Left renal cortex interstitium (tissue), 4 donors: ENCODE data around the gene STRN3. TPM values are rescaled to one million over a fixed set of nuclear protein-coding genes. Genes with fewer than 3 reads are reported as not detected.
"Not testable (repeated sequence)": the region's sequence is repeated elsewhere in the genome, so short reads cannot be mapped to it uniquely, and the experiment has no call there.

Experiments used
- DNase-seq, 4 donors: peaks; one replicate each; pipeline ENCODE4 v3.0.0-alpha.2; 2013; ENCODE audit warnings: low read depth in 4 of 4, low spot score in 2 of 4, missing footprints in 1 of 4
- polyA plus RNA-seq, 4 donors: library from polyadenylated mRNA; unstranded; fragments of 120-200 nt; gene quantifications; one replicate each; pipeline ENCODE4 v1.2.1, GENCODE V29; 2013; ENCODE audit not compliant: insufficient read length in 4 of 4

The STRN3 gene
- polyA plus RNA-seq, 4 donors, result 39.0 to 50.3 (median 46.0) TPM

DNA sequence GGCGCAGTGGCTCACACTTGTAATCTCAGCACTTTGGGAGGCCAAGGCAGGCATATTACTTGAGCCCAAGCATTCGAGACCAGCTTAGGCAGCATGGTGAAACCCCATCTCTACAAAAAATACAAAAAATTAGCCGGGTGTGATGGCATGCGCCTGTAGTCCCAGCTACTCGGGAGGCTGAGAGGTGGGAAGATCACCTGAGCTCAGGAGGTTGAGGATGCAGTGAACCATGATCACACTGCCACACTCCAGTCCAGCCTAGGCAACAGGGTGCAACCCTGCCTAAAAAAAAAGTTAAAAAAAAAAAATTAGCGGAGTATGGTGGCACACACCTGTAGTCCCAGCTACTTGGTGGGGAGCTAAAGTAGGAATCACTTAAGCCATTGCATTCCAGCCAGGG lies 22.2 kb downstream of the STRN3 start:
- DNase-seq, result not testable (repeated sequence)

DNA sequence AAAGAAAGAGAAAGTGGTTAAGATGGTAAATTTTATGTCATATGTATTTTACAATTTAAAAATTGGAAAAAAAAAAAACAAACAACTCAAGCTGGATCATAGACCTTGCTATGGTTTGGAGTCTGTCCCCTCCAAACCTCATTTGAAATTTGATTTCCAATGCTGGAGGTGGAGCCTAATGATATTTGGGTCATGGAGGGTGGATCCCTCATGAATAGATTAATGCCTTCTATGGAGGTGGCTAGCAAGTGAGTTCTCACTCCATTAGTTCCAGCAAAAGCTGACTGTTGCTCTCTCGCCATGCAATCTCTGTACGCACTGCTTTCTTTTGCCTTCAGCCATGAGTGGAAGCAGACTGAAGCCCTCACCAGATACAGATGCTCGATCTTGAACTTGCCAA lies 22.9 kb downstream of the STRN3 start:
- DNase-seq, result no peak

DNA sequence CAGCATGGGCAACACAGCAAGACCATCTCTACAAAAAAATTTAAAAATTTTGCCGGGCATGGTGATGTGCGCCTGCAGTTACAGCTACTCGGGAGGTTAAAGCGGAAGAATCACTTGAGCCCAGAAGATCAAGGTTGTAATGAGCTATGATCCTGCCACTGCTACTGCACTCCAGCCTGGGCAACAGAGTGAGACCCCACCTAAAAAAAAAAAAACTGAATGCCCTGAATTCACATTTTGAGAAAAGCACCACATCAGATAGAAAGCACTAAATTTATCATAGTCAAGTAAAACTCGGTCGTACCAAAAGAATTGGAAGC lies 24.9 kb downstream of the STRN3 start:
- no peak for DNase-seq

- no peak for DNase-seq
These were observed 25.4 kb downstream of the STRN3 start for GRCh38 chr14:31000629-31001338.

- DNase-seq, result no peak
These were observed 27.0 kb downstream of the STRN3 start for GRCh38 chr14:30999038-30999773.

DNA sequence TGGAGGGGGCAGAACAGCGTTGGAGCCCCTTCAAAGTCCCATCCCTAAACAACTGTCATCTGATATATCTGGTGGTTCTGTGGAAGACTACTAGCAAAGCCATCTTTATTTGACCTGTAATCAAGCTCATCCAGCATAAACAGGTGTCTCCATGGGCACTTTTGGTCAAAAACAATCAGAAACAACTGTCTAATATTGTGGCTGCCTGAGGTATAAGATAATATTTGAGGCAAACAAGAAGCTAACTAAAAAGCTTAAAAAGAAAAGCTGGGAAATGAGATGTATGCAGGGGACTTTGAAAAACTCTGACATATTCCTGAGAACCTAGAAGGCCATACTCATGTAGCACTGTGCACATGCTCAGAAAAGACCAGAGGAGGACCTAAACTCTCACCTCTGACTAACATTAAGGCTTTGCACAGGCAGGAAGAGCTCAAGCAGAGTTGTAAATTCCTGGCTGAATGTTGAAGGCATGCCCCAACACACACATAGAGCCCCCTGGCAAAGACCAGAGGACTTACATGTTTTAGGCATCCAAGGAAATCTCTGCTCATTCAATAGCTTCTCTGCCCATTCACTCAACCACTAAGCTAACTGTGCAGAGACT lies 28.0 kb downstream of the STRN3 start:
- no peak for DNase-seq

- DNase-seq, result no peak
These were observed 29.1 kb downstream of the STRN3 start for GRCh38 chr14:30996892-30997659.

- DNase-seq, result no peak
These were observed 30.5 kb downstream of the STRN3 start for GRCh38 chr14:30995689-30996088.

DNA sequence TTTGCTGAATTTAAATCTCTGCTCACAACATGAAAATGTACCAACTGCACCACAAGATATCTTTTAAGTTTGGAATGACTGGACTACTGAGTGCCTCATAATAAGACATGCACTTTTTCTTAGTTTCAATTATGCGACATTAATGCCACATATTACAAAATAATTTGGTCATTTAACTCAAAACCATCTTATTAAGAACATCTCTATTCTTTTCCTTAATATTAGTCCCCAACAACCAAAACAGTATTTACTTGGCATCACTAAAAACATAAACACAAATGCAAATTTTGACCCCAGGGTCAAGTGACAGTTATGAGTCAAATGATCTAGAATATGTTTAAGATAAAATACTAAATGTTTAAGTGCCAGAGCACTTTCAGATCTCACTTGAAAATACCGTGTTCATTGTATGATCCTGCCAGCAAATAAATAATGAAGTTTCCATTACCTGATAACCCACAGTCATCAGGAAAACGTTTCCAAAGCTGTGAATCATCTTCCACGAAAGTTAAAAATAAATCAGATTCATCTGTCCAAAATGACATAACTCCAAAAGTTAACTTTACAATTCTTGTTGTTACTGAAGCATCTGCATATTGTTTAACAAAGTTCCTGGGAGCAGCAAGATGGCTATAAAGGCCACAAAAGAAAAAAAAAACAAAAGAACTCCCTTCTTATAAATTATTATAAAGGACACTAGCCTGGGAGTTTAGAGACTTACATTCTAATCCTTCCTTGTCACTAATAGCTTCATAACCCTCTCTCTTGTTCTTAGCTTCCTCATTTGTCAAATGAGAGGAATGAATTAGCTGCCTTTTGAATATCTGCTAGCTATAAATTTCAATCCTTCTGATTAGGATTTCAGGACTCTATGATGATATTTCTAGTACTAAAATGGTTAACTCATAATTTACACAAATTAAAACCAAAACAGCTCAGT lies 31.2 kb downstream of the STRN3 start:
- no peak for DNase-seq

DNA sequence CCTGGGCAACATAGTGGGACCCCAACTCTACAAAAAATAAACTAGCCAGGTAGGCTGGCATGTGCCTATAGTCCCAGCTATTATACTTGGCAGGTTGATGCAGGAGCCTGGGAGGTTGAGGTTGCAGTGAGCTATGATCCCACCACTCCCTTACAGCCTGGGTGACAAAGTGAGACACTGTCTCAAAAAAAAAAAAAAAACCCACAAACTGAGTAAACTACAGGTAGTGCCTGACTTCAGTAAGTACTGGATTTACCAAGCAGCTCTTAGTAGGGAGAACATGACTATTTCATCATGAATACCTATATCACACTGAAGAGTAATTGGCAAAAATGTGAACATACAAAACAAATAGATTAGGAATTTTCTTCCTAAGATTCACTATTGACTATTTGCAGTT lies 33.1 kb downstream of the STRN3 start:
- DNase-seq, result no peak

DNA sequence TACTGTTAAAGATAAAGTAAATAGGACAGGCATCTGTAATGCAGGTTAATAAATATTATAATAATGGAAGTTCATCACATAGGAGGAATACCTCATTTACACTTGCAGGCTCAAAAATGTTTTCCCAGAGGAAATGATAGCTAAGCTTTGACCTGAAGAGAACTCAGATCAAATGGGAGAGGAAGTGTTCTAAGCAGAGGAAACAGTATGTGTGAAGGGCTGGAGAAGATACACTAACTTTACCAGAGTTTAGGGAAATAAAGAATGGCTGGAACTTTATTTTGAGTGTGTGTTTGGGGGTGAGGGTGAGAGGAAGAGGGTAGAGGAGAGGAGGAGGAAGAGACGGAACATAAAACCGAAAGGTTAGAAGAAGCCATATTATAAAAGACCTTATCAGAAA lies 34.8 kb downstream of the STRN3 start:
- no peak for DNase-seq

GRCh38 chr14:30990770-30991169 lies 35.4 kb downstream of the STRN3 start:
- DNase-seq, result no peak

DNA sequence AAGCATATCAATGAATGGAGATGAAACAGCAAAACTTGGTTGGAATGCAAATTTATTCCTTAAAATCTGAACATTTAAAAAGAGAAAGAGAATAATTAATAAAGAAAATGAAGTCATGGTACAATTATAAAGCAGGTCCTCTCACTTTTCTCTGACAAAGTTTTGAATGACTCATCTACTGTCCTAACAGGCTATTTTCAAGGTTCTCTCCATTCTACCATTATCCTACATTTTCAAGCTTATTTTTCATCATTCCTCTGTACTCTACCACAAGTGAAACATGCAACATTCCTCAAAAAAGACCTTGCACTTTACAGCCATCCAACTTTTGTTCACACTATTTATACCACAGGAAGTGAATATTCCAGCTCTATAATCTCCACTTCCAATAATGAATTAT lies 37.7 kb downstream of the STRN3 start:
- DNase-seq, result no peak

DNA sequence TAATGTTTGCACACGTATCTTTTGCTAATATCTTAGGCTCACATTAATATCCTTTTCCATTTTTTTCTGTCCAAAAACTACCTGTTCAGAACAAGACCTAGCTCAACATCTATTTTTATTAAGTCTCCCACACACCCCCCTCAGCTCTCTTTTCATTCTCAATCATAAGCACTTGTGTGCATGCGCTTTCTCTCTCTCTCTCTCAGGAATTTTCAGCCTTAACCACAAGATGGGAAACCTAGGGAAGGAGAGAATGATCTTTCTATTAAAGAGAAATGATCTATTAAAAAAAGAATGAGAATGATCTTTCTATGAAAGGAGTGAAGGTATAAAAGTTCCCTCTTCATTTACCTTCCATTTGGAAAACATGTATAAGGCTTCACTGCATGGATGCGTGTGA lies 40.4 kb downstream of the STRN3 start:
- no peak for DNase-seq

DNA sequence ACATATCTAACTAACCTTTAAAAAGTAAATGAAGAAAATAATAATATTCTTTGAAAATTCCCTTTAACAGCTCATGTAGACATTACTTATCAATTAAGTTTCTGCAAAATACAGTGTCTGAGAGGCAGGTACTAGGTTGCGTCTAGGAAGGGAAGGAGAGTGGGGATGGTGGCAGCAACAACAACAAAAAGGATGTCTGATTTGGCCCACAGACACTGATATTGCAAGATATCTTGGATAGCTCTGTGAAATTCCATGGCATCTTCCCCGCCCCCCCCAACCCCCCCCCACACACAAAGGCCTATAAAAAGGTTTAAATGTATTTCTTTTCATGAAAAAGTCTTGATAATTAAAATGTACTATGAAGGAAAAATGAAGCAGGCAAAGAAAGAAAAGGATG lies 42.3 kb downstream of the STRN3 start:
- DNase-seq, result no peak

DNA sequence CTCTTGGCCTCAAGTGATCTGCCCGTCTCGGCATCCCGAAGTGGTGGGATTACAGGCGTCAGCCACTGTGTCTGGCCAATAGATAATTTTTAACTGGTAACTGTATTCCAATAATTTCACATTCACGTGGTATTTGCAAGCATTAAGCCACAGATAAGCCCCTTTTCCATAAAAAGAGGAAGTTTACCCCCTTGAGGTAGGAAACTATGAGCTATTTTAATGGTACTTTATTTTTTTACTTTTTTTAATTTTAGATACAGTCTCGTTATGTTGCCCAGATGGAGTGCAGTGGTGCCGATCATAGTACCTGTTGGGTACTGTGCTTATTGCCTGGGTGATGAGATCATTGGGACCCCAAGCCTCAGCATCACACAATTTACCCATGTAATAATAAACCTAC lies 43.6 kb downstream of the STRN3 start:
- no peak for DNase-seq

GRCh38 chr14:30980980-30981379 lies 45.2 kb downstream of the STRN3 start:
- DNase-seq, result no peak

DNA sequence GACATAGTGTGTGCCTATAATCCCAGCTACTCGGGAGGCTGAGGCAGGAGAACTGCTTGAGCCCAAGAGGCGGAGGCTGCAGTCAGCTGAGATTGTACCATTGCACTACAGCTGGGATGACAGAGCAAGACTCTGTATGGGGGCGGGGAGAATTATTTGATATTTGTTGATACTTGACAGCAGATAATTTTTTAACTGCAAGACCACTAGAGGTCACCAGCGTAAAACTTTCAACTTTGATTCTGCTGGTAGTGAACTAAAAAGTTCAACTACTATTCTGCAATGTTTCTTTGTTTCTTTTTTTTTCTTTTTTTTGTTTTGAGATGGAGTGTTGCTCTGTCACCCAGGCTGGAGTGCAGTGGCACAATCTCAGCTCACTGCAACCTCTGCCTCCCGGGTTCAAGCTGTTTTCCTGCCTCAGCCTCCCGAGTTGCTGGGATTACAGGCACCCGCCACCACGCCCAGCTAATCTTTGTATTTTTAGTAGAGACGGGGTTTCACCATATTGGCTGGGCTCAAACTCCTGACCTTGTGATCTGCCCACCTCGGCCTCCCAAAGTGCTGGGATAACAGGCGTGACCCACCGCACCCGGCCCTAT lies 46.0 kb downstream of the STRN3 start:
- peak in 1 of 4 donors; percentile 41 for DNase-seq

DNA sequence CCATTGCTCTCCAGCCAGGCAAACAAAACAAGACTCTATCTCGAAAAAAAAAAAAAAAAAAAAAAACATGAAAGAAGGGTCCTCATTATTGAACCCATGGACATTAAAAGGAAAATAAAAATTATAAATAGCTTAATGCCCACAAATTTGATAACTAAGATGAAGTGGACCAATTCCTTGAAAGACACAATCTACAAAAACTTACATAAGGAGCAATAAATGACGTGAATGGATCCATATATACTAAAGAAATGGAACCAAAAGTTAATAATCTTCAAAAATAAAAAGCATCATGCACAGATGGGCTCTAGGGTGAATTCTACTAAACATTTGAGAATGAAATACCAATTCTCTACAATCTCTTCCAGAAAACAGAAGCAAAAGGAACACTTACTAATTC lies 48.4 kb downstream of the STRN3 start:
- no peak for DNase-seq

GRCh38 chr14:30974628-30975027 lies 51.6 kb downstream of the STRN3 start:
- no peak for DNase-seq
